Fibroblast of the aortic adventitia (primary cell): ENCODE data around the gene ZNF600. TPM values are rescaled to one million over a fixed set of nuclear protein-coding genes. Genes with fewer than 3 reads are reported as not detected.
A peak's percentile ranks its signal among the peaks of the same experiment; 100 is the strongest.
"Not testable (repeated sequence)": the region's sequence is repeated elsewhere in the genome, so short reads cannot be mapped to it uniquely, and the experiment has no call there.

ENCODE experiments used
- DNase-seq: peaks from one replicate; pipeline ENCODE4 v3.0.0-alpha.2; 2010; ENCODE audit warnings: low read depth
- H3K4me3 ChIP-seq: 2 replicates; pipeline ENCODE4 v1.5.1; 2011; ENCODE audit warnings: low read depth, mild to moderate bottlenecking, control low read depth, low read length, moderate library complexity
- CTCF ChIP-seq: IDR thresholded peaks from 2 replicates; pipeline ENCODE4 v1.5.1; 2011; ENCODE audit warnings: mild to moderate bottlenecking, low read length, control low read depth, inconsistent platforms; ENCODE audit not compliant: insufficient read depth
- total RNA-seq: library from RNA; depleted of rRNA; stranded (reverse); fragments of >200 nt; gene quantifications from 2 replicates; pipeline ENCODE4 v1.2.3, GENCODE V29; 2012; ENCODE audit warnings: low replicate concordance

ZNF600 gene
- total RNA-seq, 1 donor = 5.7 TPM

GRCh38 chr19:52734331-52734892 is 52.2 kb downstream of the ZNF600 start:
- no peak for TF ChIP-seq CTCF
- DNase-seq = peak; percentile 11

GRCh38 chr19:52726051-52726450 is 60.5 kb downstream of the ZNF600 start:
- not testable (repeated sequence) for DNase-seq, H3K4me3 ChIP-seq

More at GRCh38 chr19:52734331-52734892, 52.2 kb downstream of the ZNF600 start:
- H3K4me3 ChIP-seq = peak overlapping the region; percentile 83

- no peak for TF ChIP-seq CTCF
- no peak for DNase-seq
- no peak overlapping the region for H3K4me3 ChIP-seq
Observed at GRCh38 chr19:52725528-52725961, 61.0 kb downstream of the ZNF600 start.

GRCh38 chr19:52724701-52725514 is 61.7 kb downstream of the ZNF600 start:
- DNase-seq = no peak
- TF ChIP-seq CTCF = no peak

GRCh38 chr19:52723907-52724598 is 62.5 kb downstream of the ZNF600 start:
- H3K4me3 ChIP-seq, DNase-seq: not testable (repeated sequence)

More at GRCh38 chr19:52724701-52725514, 61.7 kb downstream of the ZNF600 start:
- H3K4me3 ChIP-seq = no peak overlapping the region

GRCh38 chr19:52722062-52723003 is 64.3 kb downstream of the ZNF600 start:
- no peak overlapping the region for H3K4me3 ChIP-seq
- peak; percentile 66 for DNase-seq
- TF ChIP-seq CTCF = no peak

- not testable (repeated sequence) for DNase-seq, H3K4me3 ChIP-seq
Observed at GRCh38 chr19:52720541-52720940, 66.0 kb downstream of the ZNF600 start.
